SK-N-SH (cell line): ENCODE data around the gene GNAL. TPM values are rescaled to one million over a fixed set of nuclear protein-coding genes. Genes with fewer than 3 reads are reported as not detected.

Experiments used
- CTCF ChIA-PET: fragments of 300-600, 350-600 bp; formaldehyde crosslinking; extraction: SDS; loops from one replicate; lab custom pipeline; 2021; lab: Yijun Ruan, JAX
- POLR2A ChIA-PET: fragments of 350-600 bp; sonication (Branson Sonifier 250); formaldehyde crosslinking; extraction: SDS; loops from one replicate; lab custom pipeline; 2020; ENCODE audit warnings: antibody characterized with exemption, inconsistent platforms; lab: Yijun Ruan, JAX
- DNase-seq: peaks from one replicate; pipeline ENCODE4 v3.0.0; 2012
- H2AFZ ChIP-seq: fragments of 200-600 bp; sonication (generic); 2 replicates; pipeline ENCODE4 v1.8.1; 2016; ENCODE audit warnings: antibody characterized with exemption, mild to moderate bottlenecking, low read depth
- H3F3A ChIP-seq: fragments of 200-600 bp; sonication (generic); replicated peaks from 2 replicates; pipeline ENCODE3; 2016; ENCODE audit warnings: antibody characterized with exemption, mild to moderate bottlenecking; ENCODE audit not compliant: insufficient read depth
- H3K27ac ChIP-seq, 2 experiments: fragments of 200-500 bp in 1 of 2; fragments of 200-600 bp in 1 of 2; sonication (Bioruptor generic) in 1 of 2; sonication (generic), shearing (Covaris generic) in 1 of 2; 2 replicates each; pipeline versions ENCODE4 v1.5.1 to v1.6.1; 2014 to 2016; ENCODE audit warnings: low read depth in 2 of 2, inconsistent platforms in 1 of 2, low read length in 1 of 2, mild to moderate bottlenecking in 1 of 2, mixed read lengths in 1 of 2
- H3K27me3 ChIP-seq: fragments of 200-600 bp; sonication (generic), shearing (Covaris generic); 2 replicates; pipeline ENCODE4 v1.6.1; 2016; ENCODE audit warnings: mixed run types; ENCODE audit not compliant: insufficient read depth
- H3K36me3 ChIP-seq, 2 experiments: fragments of 200-500 bp in 1 of 2; fragments of 200-600 bp in 1 of 2; sonication (Bioruptor generic) in 1 of 2; sonication (generic) in 1 of 2; replicated peaks in 1 of 2; 2 replicates each; pipeline versions ENCODE3 to v1.5.1; 2014 to 2016; ENCODE audit warnings: low read length in 1 of 2, mild to moderate bottlenecking in 1 of 2; ENCODE audit not compliant: insufficient read depth in 2 of 2, control insufficient read depth in 1 of 2
- H3K4me1 ChIP-seq, 2 experiments: fragments of 200-500 bp in 1 of 2; fragments of 200-600 bp in 1 of 2; sonication (Bioruptor generic) in 1 of 2; sonication (generic), shearing (Covaris generic) in 1 of 2; 2 replicates each; pipeline versions ENCODE4 v1.5.1 to v1.6.1; 2014 to 2016; ENCODE audit warnings: low read depth in 1 of 2, low read length in 1 of 2, mixed run types in 1 of 2; ENCODE audit not compliant: insufficient read depth in 2 of 2, control insufficient read depth in 1 of 2
- H3K4me2 ChIP-seq: fragments of 200-600 bp; sonication (generic), shearing (Covaris generic); 2 replicates; pipeline ENCODE4 v1.6.1; 2017; ENCODE audit warnings: mixed run types
- H3K4me3 ChIP-seq, 2 experiments: fragments of 200-500 bp in 1 of 2; fragments of 200-600 bp in 1 of 2; sonication (Bioruptor generic) in 1 of 2; sonication (generic), shearing (Covaris generic) in 1 of 2; 2 replicates each; pipeline versions ENCODE4 v1.5.1 to v1.8.1; 2014 to 2016; ENCODE audit warnings: low read depth in 2 of 2, inconsistent platforms in 1 of 2, low read length in 1 of 2, mild to moderate bottlenecking in 1 of 2, mixed read lengths in 1 of 2, moderate library complexity in 1 of 2
- H3K79me2 ChIP-seq: fragments of 200-600 bp; sonication (generic); 2 replicates; pipeline ENCODE4 v1.8.1; 2017; ENCODE audit warnings: mild to moderate bottlenecking; ENCODE audit not compliant: insufficient read depth
- H3K9ac ChIP-seq: fragments of 200-600 bp; sonication (generic); 2 replicates; pipeline ENCODE4 v1.6.1; 2017; ENCODE audit warnings: mixed run types
- H3K9me2 ChIP-seq: fragments of 200-600 bp; sonication (generic); 2 replicates; pipeline ENCODE4 v1.6.1; 2017; ENCODE audit warnings: mixed run types
- H3K9me3 ChIP-seq: fragments of 200-600 bp; sonication (generic); 2 replicates; pipeline ENCODE4 v1.6.1; 2017; ENCODE audit warnings: mixed run types, mild to moderate bottlenecking, moderate library complexity
- H4K20me1 ChIP-seq: fragments of 200-600 bp; sonication (generic); 2 replicates; pipeline ENCODE4 v1.6.1; 2017; ENCODE audit warnings: mild to moderate bottlenecking, mixed run types; ENCODE audit not compliant: insufficient read depth
- ELF1 ChIP-seq: IDR thresholded peaks from 2 replicates; pipeline ENCODE4 v1.4.0; 2012
- EP300 ChIP-seq, 2 experiments: IDR thresholded peaks; 2 replicates each; pipeline versions ENCODE4 v1.4.0 to v1.6.1; 2012; ENCODE audit warnings: borderline replicate concordance in 1 of 2, low read depth in 1 of 2, low read length in 1 of 2
- FOSL2 ChIP-seq: IDR thresholded peaks from 2 replicates; pipeline ENCODE4 v1.4.0; 2012; ENCODE audit warnings: low read depth, mild to moderate bottlenecking, moderate library complexity, borderline replicate concordance
- FOXJ3 ChIP-seq: sonication (generic); formaldehyde crosslinking; IDR thresholded peaks from 2 replicates; pipeline ENCODE4 v1.5.1; 2020; ENCODE audit warnings: mild to moderate bottlenecking, missing genetic modification reagents
- FOXM1 ChIP-seq: IDR thresholded peaks from 2 replicates; pipeline ENCODE4 v1.4.0; 2012; ENCODE audit warnings: low read depth, mild to moderate bottlenecking
- GATA2 ChIP-seq: sonication (generic); formaldehyde crosslinking; IDR thresholded peaks from 2 replicates; pipeline ENCODE4 v1.5.0; 2020; ENCODE audit warnings: mild to moderate bottlenecking, missing genetic modification reagents
- IRF3 ChIP-seq: fragments of 150-350 bp; IDR thresholded peaks from 2 replicates; pipeline ENCODE4 v1.6.1; 2016; ENCODE audit warnings: mild to moderate bottlenecking, low read depth, low read length
- JUND ChIP-seq: IDR thresholded peaks from 2 replicates; pipeline ENCODE4 v1.4.0; 2012
- MXI1 ChIP-seq: IDR thresholded peaks from 2 replicates; pipeline ENCODE4 v1.6.1; 2012; ENCODE audit warnings: mild to moderate bottlenecking, low read depth, low read length, improper control_type of control experiment
- PBX3 ChIP-seq: IDR thresholded peaks from 2 replicates; pipeline ENCODE4; 2012
- RAD21 ChIP-seq: IDR thresholded peaks from 2 replicates; pipeline ENCODE4 v1.6.1; 2012; ENCODE audit warnings: mild to moderate bottlenecking, low read length
- RCOR1 ChIP-seq: fragments of 150-350 bp; IDR thresholded peaks from 2 replicates; pipeline ENCODE4 v1.6.1; 2017; ENCODE audit warnings: antibody characterized with exemption, low read length
- REST ChIP-seq: IDR thresholded peaks from 2 replicates; pipeline ENCODE4 v1.6.1; 2012; ENCODE audit warnings: mild to moderate bottlenecking, low read depth, low read length, moderate library complexity
- RFX5 ChIP-seq: IDR thresholded peaks from 2 replicates; pipeline ENCODE4 v1.6.1; 2012; ENCODE audit warnings: mild to moderate bottlenecking, improper control_type of control experiment, low read length
- RXRA ChIP-seq: IDR thresholded peaks from 2 replicates; pipeline ENCODE4 v1.4.0; 2012; ENCODE audit warnings: low read depth, mild to moderate bottlenecking, borderline replicate concordance
- SIN3A ChIP-seq: IDR thresholded peaks from 2 replicates; pipeline ENCODE4 v1.6.1; 2012; ENCODE audit warnings: low read depth, mild to moderate bottlenecking, low read length, moderate library complexity, borderline replicate concordance
- SMC3 ChIP-seq: IDR thresholded peaks from 2 replicates; pipeline ENCODE4 v1.6.1; 2012; ENCODE audit warnings: low read depth, low read length, improper control_type of control experiment
- TCF12 ChIP-seq: IDR thresholded peaks from 2 replicates; pipeline ENCODE4 v1.4.0; 2012
- WGBS: methylation state at CpG from one replicate; pipeline ENCODE4 v1.1.6; 2017; ENCODE audit warnings: low lambda C conversion rate; 5-methylcytosine and 5-hydroxymethylcytosine counted together
- polyA plus RNA-seq, 3 experiments: library from polyadenylated mRNA; depleted of rRNA; stranded (reverse); fragments of >200 nt; gene quantifications; 2 replicates each; pipeline ENCODE4 v1.2.3, GENCODE V29; 2012

GNAL gene
- polyA plus RNA-seq, 1 of the 3 experiments (the other 2 are of a cell fraction), result 0.13 TPM

GRCh38 chr18:11834772-11835171 lies 145.7 kb downstream of the GNAL start:
- H4K20me1 ChIP-seq, result no peaks in the 10 kb centered on the region
- ChIA-PET CTCF (interaction anchor here (1.3 kb wide), 1 partner anchor 15 kb away, joined by 4 read pairs; no protein-coding TSS in a partner anchor), POLR2A (no interaction called here)
- no peak overlapping the region for H3K9ac ChIP-seq
- H3K36me3 ChIP-seq, result no peaks in the 10 kb centered on the region
- no peak for TF ChIP-seq SMC3
- no peak for TF ChIP-seq FOXM1
- TF ChIP-seq FOSL2, result no peak
- TF ChIP-seq REST, result no peak
- TF ChIP-seq IRF3, result no peak
- TF ChIP-seq GATA2 (CRISPR knock-in tag), result no peak
- TF ChIP-seq PBX3, result no peak
- no peaks in the 10 kb centered on the region for H3K79me2 ChIP-seq
- peaks cover 22% of the 10 kb centered on the region; the same call in 1 of the 2 replicates for H3K27me3 ChIP-seq
- WGBS, result 15% methylated on average over 5 of the region's 5 CpGs
- no peaks in the 10 kb centered on the region for H3K4me1 ChIP-seq
- H3F3A ChIP-seq, result no peaks in the 10 kb centered on the region
- no peak overlapping the region for H3K27ac ChIP-seq
- H2AFZ ChIP-seq, result no peak overlapping the region
- H3K9me2 ChIP-seq, result no peaks in the 10 kb centered on the region
- no peak overlapping the region for H3K4me2 ChIP-seq
- DNase-seq, result no peak
- H3K4me3 ChIP-seq, result no peak overlapping the region
- H3K9me3 ChIP-seq, result no peaks in the 10 kb centered on the region

- CTCF ChIA-PET, result interaction anchor here (1.2 kb wide), 1 partner anchor 98 kb away, joined by 4 read pairs; no protein-coding TSS in a partner anchor
These were observed 150.5 kb downstream of the GNAL start for GRCh38 chr18:11839556-11839955.

More at GRCh38 chr18:11839556-11839955, 150.5 kb downstream of the GNAL start:
- no peak overlapping the region for H3K27ac ChIP-seq
- no peaks in the 10 kb centered on the region for H3K9me2 ChIP-seq
- no peaks in the 10 kb centered on the region for H3K9me3 ChIP-seq
- DNase-seq, result no peak
- H2AFZ ChIP-seq, result no peak overlapping the region
- WGBS, result 21% methylated on average over 6 of the region's 6 CpGs
- H3F3A ChIP-seq, result no peaks in the 10 kb centered on the region
- H3K9ac ChIP-seq, result no peak overlapping the region
- no peaks in the 10 kb centered on the region for H3K36me3 ChIP-seq
- no peaks in the 10 kb centered on the region for H3K79me2 ChIP-seq
- POLR2A ChIA-PET, result interaction anchor here (0.5 kb wide), 1 partner anchor 189 kb away, joined by 3 read pairs; no protein-coding TSS in a partner anchor
- H3K27me3 ChIP-seq, result peaks cover 44% of the 10 kb centered on the region; the same call in 1 of the 2 replicates
- no peaks in the 10 kb centered on the region for H3K4me1 ChIP-seq
- H3K4me3 ChIP-seq, result no peak overlapping the region
- H3K4me2 ChIP-seq, result peak overlapping the region; percentile 49; the same call in 1 of the 2 replicates
- no peaks in the 10 kb centered on the region for H4K20me1 ChIP-seq
- TF ChIP-seq TCF12 (no peak), RXRA (no peak), ELF1 (no peak), FOSL2 (no peak), JUND (no peak), SMC3 (no peak), SIN3A (no peak), RAD21 (no peak), EP300 (IDR thresholded peaks at IDR 0.05; ENCODE audit: borderline replicate concordance in 1 of 2, low read depth in 1 of 2, low read length in 1 of 2) (no peak), REST (no peak), FOXJ3 (CRISPR knock-in tag) (no peak), RFX5 (no peak), FOXM1 (no peak), RCOR1 (no peak), MXI1 (no peak)
